HFFc6 (cell line): ENCODE results near the gene CEP68. TPM values are rescaled to one million over a fixed set of nuclear protein-coding genes. Genes with fewer than 3 reads are reported as not detected.

Source experiments
- DNase-seq: peaks from one replicate; pipeline ENCODE4 v3.0.0-alpha.2; 2018
- H3K27ac Mint-ChIP-seq: 2 replicates; pipeline ENCODE4 v1.8.0; 2020; ENCODE audit warnings: mild to moderate bottlenecking, mixed read lengths
- H3K27me3 Mint-ChIP-seq: 2 replicates; pipeline ENCODE4 v1.8.0; 2021; ENCODE audit warnings: mild to moderate bottlenecking, moderate library complexity, mixed read lengths; ENCODE audit not compliant: insufficient read depth
- H3K36me3 Mint-ChIP-seq: 2 replicates; pipeline ENCODE4 v1.8.0; 2021; ENCODE audit warnings: low read depth, mixed read lengths
- H3K4me1 Mint-ChIP-seq: 2 replicates; pipeline ENCODE4 v1.8.0; 2020; ENCODE audit warnings: low read depth, mixed read lengths
- H3K4me3 Mint-ChIP-seq: 2 replicates; pipeline ENCODE4 v1.8.0; 2020; ENCODE audit warnings: mild to moderate bottlenecking, moderate library complexity, mixed read lengths
- H3K9me3 Mint-ChIP-seq: 2 replicates; pipeline ENCODE4 v1.8.0; 2020; ENCODE audit warnings: mild to moderate bottlenecking, mixed read lengths
- total RNA-seq, 6 experiments: library from RNA; stranded (reverse); fragmentation: NEBNext Ultra II Directional; extraction: Animal tissue kit (Norgen Biotek cat#: 25700); gene quantifications; 2 replicates in 1 of 6; 3 replicates in 5 of 6; pipeline ENCODE4 v1.2.3, GENCODE V29; 2021
- TF ChIP-seq, protein P1 (sequence below): fragments of 200-600 bp; sonication (generic); IDR thresholded peaks from 2 replicates; pipeline ENCODE4 v1.5.0; 2021; ENCODE audit warnings: antibody characterized with exemption, mild to moderate bottlenecking

The CEP68 gene
- total RNA-seq, 6 experiments from 2014 or later = 5.7 to 9.7 (median 7.1) TPM

DNA sequence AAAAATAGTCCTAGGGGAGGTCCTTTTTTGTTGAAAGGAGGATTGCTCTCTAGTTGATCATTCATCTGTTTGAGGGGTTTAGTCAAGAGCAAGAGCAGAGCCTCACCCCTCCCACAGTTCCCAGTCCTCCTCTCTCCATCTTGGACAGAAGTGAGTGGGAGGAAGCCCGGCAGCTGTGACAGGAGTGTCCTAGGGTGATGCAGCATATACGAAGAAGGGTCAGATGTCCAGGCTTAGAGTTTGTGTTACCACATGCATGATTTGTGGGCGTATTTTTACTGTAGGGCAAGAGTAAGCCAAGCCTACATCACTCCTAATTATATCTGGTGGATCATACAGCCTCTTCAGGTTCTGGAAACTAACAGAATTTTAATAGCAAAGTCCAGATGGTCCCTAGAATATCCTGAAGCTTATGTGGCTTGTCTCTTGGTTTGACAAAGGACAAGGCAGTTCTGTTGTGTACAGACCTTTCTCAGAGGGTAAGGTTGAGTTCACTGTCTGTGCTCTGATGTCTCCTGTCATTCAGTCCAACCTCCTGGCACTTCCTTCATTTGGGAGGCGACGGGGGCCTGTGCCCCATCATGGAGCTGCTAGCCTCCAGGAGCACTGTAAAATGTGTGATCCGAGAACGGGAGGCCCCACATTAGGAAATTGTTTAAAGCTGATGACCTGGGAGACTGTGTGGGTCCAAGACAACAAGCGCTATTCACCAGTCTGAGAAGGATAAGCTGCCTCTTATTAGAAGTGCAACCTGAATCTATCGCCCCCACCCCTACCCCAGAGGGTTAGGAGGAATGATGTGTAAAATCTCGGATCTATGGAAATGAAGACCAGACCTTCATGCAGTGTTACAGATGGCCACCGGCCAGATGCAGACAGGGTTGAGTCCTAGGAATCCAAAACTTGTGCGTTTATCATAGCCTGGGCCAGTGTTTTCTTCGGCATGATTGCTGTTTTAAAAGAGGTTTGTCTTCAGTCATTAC is 6.9 kb downstream of the CEP68 start:
- Mint-ChIP-seq H3K4me1 (peaks cover 37% of the 10 kb centered on the region), H3K27me3 (no peaks in the 10 kb centered on the region; the same call in none of the 2 replicates), H3K36me3 (no peaks in the 10 kb centered on the region), H3K27ac (peak overlapping the region; percentile 30; the same call in 1 of the 2 replicates), H3K9me3 (no peaks in the 10 kb centered on the region), H3K4me3 (peak overlapping the region; percentile 85; the same call in 1 of the 2 replicates)
- no peak for DNase-seq
- TF ChIP-seq, protein P1, sequence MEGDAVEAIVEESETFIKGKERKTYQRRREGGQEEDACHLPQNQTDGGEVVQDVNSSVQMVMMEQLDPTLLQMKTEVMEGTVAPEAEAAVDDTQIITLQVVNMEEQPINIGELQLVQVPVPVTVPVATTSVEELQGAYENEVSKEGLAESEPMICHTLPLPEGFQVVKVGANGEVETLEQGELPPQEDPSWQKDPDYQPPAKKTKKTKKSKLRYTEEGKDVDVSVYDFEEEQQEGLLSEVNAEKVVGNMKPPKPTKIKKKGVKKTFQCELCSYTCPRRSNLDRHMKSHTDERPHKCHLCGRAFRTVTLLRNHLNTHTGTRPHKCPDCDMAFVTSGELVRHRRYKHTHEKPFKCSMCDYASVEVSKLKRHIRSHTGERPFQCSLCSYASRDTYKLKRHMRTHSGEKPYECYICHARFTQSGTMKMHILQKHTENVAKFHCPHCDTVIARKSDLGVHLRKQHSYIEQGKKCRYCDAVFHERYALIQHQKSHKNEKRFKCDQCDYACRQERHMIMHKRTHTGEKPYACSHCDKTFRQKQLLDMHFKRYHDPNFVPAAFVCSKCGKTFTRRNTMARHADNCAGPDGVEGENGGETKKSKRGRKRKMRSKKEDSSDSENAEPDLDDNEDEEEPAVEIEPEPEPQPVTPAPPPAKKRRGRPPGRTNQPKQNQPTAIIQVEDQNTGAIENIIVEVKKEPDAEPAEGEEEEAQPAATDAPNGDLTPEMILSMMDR = peak; percentile 17; the same call in 1 of the 2 replicates

- Mint-ChIP-seq H3K4me3 (peak overlapping the region; percentile 85), H3K4me1 (peaks cover 50% of the 10 kb centered on the region)
These were observed 8.7 kb downstream of the CEP68 start for GRCh38 chr2:65064728-65065552.

DNA sequence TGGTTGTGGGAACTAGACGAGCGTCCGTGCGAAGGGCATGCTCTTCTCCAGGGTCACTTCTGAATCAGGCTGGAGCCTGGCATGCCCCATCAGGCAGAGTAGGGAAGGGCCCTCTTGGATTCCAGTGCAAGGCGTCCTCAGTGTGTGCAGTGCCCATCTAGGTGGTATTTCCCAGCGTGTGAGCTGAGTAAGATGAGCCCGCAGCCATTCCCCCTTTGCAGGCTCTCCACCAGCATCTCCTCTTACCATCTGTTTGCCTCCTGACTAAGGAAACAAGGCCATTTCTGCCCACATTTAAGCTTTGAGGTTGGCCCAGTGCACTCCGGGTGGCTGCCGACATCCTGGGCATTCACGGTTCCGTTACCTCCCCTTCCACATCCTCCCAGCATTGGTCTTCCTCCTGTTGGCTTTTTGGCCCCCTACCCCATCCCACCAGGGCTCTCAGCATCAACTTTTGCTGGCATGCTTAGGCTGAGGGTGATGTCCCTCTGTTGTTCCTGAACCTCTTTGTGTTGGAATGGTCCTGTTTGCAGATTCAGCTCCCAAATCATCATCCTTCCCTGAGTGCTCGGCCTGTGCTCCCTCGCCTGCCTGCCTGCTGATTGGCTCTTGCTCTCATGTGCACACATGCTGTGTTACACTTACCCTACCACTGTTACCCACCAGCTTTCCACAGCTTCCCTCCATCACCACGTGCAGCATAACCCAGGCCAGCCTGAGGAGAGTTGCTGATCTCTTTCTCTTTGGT is 11.8 kb downstream of the CEP68 start:
- peaks cover 8% of the 10 kb centered on the region; the same call in 1 of the 2 replicates for H3K36me3 Mint-ChIP-seq
- no peak overlapping the region for H3K4me3 Mint-ChIP-seq
- DNase-seq = no peak
- H3K4me1 Mint-ChIP-seq = peaks cover 71% of the 10 kb centered on the region
- H3K9me3 Mint-ChIP-seq = no peaks in the 10 kb centered on the region
- TF ChIP-seq, protein P1 = no peak
- H3K27me3 Mint-ChIP-seq = peaks cover 2% of the 10 kb centered on the region
- peak overlapping the region; percentile 25 for H3K27ac Mint-ChIP-seq

More at GRCh38 chr2:65064728-65065552, 8.7 kb downstream of the CEP68 start:
- H3K9me3 Mint-ChIP-seq = no peaks in the 10 kb centered on the region
- H3K27me3 Mint-ChIP-seq = no peaks in the 10 kb centered on the region; the same call in none of the 2 replicates
- peak; percentile 91 for DNase-seq
- 0 out of 2 replicates have a peak, but pooled peaks cover 4% of the 10 kb centered on the region for H3K36me3 Mint-ChIP-seq
- H3K27ac Mint-ChIP-seq = peak overlapping the region; percentile 99
- TF ChIP-seq, protein P1 = peak; percentile 86

- Mint-ChIP-seq H3K36me3 (peaks cover 15% of the 10 kb centered on the region), H3K9me3 (no peaks in the 10 kb centered on the region), H3K27me3 (peaks cover 2% of the 10 kb centered on the region), H3K4me3 (no peak overlapping the region), H3K4me1 (peaks cover 57% of the 10 kb centered on the region), H3K27ac (peak overlapping the region; percentile 84; the same call in 1 of the 2 replicates)
- TF ChIP-seq, protein P1 = no peak
- DNase-seq = no peak
These were observed 13.2 kb downstream of the CEP68 start for GRCh38 chr2:65069439-65069824.
